ENCODE measurements around the gene PTPN4. TPM values are rescaled to one million over a fixed set of nuclear protein-coding genes. Genes with fewer than 3 reads are reported as not detected.

The PTPN4 gene
- total RNA-seq, 1 experiment from 2014 or later, result 44.5 TPM

DNA sequence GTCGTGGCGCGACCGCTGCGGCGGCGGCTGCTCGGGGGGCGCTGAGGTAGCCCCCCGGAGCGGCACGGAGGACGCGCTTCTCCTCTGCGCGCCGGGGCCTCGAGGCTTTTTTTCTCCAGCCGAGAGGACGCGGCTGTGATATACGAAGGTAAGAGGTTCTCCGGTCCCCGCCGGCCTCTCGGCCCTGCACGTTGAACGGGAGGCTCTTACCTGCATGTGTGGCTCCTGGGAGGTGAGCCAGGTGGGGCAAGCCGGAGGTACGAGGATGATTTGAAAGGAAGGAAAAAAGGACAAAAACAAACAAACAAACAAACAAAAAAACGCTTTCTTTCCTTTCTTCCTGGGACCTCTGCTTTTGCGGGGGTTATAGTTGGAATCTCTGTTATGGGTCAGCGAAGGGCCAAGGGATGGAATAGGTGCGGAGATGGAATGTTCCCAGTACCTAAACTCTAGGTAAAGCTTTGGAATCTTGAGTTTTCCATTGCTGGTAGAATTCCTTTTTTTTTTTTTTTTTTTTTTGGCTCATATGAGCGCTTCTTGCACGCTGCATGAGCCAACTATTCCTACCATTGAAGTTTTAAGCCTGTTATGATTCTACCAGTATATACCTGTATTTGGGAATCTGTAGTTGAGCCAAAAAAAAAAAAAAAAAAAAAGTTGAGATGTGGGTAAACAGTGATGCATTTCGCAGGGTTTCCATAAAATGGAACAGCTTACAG, 674 bp downstream of the PTPN4 start:
- intact Hi-C loops (cut with micrococcal nuclease), result loop anchor here (5.0 kb wide), 2 partner anchors 47 to 252 kb away; partner anchors contain the start of gene EPB41L5

DNA sequence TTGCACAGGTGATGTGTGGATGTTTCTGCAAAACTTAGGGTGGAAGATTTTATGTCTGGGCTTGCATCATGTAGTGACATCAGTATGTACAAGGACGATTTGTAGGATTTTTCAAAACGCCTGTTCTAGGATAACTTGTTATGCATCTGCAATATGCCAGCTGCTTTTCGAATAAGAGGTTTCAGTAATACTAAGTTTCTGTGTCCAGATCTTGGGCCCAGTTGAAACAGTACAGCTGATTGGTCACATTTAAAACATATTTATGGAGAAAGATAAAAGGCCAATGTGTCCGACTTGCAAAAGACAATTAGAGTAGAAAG, 1.2 kb downstream of the PTPN4 start:
- POLR2A ChIA-PET (ENCODE audit: unreplicated experiment), result interaction anchor here (0.6 kb wide), 1 partner anchor 58 kb away, joined by 6 read pairs; no protein-coding TSS in a partner anchor
- TSS peak; percentile 52 for BruUV-seq (replicated peaks)
- intact Hi-C loops (cut with micrococcal nuclease), result loop anchor here (5.0 kb wide), 2 partner anchors 46 to 251 kb away; partner anchors contain the start of gene EPB41L5
- Histone ChIP-seq H2AFZ (ENCODE audit: low read length) (no peak overlapping the region), H3K36me3 (ENCODE audit: low read depth, low read length) (no peaks in the 10 kb centered on the region), H4K20me1 (ENCODE audit: low read length) (peaks cover 47% of the 10 kb centered on the region), H3K79me2 (ENCODE audit: low read length) (peaks cover 60% of the 10 kb centered on the region), H3K27ac (ENCODE audit: low read length) (no peak overlapping the region; the same call in 1 of the 2 replicates), H3K27me3 (ENCODE audit: low read length) (no peaks in the 10 kb centered on the region), H3K9me2 (replicated peaks; ENCODE audit: low read length) (no peaks in the 10 kb centered on the region), H3F3A (ENCODE audit: low read length, unreplicated experiment) (no peaks in the 10 kb centered on the region), H3K9ac (ENCODE audit: low read length) (peak overlapping the region; percentile 92), H3K4me2 (ENCODE audit: low read length) (peak overlapping the region; percentile 95), H3K9me3 (ENCODE audit: low read length) (no peaks in the 10 kb centered on the region), H3K4me3 (ENCODE audit: low read length) (peak overlapping the region; percentile 97), H3K4me1 (ENCODE audit: insufficient read depth, low read length) (peaks cover 45% of the 10 kb centered on the region)
- TF ChIP-seq, protein P1, sequence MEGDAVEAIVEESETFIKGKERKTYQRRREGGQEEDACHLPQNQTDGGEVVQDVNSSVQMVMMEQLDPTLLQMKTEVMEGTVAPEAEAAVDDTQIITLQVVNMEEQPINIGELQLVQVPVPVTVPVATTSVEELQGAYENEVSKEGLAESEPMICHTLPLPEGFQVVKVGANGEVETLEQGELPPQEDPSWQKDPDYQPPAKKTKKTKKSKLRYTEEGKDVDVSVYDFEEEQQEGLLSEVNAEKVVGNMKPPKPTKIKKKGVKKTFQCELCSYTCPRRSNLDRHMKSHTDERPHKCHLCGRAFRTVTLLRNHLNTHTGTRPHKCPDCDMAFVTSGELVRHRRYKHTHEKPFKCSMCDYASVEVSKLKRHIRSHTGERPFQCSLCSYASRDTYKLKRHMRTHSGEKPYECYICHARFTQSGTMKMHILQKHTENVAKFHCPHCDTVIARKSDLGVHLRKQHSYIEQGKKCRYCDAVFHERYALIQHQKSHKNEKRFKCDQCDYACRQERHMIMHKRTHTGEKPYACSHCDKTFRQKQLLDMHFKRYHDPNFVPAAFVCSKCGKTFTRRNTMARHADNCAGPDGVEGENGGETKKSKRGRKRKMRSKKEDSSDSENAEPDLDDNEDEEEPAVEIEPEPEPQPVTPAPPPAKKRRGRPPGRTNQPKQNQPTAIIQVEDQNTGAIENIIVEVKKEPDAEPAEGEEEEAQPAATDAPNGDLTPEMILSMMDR (conservative IDR thresholded peaks at IDR 0.05; ENCODE audit: low read depth, low read length), result no peak
- no peak for TF ChIP-seq EZH2 (IDR thresholded peaks at IDR 0.05; ENCODE audit: low read length, unreplicated experiment)
- TF ChIP-seq EZH2phosphoT487 (IDR thresholded peaks at IDR 0.05; ENCODE audit: borderline replicate concordance, low read length), result no peak
- CTCF ChIA-PET, result interaction anchor here (0.7 kb wide), 1 partner anchor 40 kb away, joined by 3 read pairs; no protein-coding TSS in a partner anchor
- DNase-seq, result peak; percentile 42
- ATAC-seq, result no peak

More for the DNA sequence above, 674 bp downstream of the PTPN4 start:
- no peaks in the 10 kb centered on the region for H3K9me3 ChIP-seq (ENCODE audit: low read length)
- peaks cover 55% of the 10 kb centered on the region for H3K79me2 ChIP-seq (ENCODE audit: low read length)
- peaks cover 41% of the 10 kb centered on the region for H3K4me1 ChIP-seq (ENCODE audit: insufficient read depth, low read length)
- ATAC-seq, result peak; percentile 7
- BruUV-seq (replicated peaks), result no TSS peak
- peaks cover 44% of the 10 kb centered on the region for H4K20me1 ChIP-seq (ENCODE audit: low read length)
- no peak for TF ChIP-seq EZH2 (IDR thresholded peaks at IDR 0.05; ENCODE audit: low read length, unreplicated experiment)
- TF ChIP-seq, protein P1 (conservative IDR thresholded peaks at IDR 0.05; ENCODE audit: low read depth, low read length), result no peak
- no peak for TF ChIP-seq EZH2phosphoT487 (IDR thresholded peaks at IDR 0.05; ENCODE audit: borderline replicate concordance, low read length)
- no peaks in the 10 kb centered on the region for H3K27me3 ChIP-seq (ENCODE audit: low read length)
- DNase-seq, result peak; percentile 39
- POLR2A ChIA-PET (ENCODE audit: unreplicated experiment), result interaction anchor here (0.6 to 1.0 kb wide), 2 partner anchors 16 to 59 kb away, joined by 3 to 6 read pairs; no protein-coding TSS in a partner anchor
- peak overlapping the region; percentile 92 for H3K9ac ChIP-seq (ENCODE audit: low read length)
- H3F3A ChIP-seq (ENCODE audit: low read length, unreplicated experiment), result no peaks in the 10 kb centered on the region
- H3K36me3 ChIP-seq (ENCODE audit: low read depth, low read length), result no peaks in the 10 kb centered on the region
- CTCF ChIA-PET, result interaction anchor here (0.7 to 1.2 kb wide), 4 partner anchors 58 to 119 kb away, joined by 3 to 10 read pairs (median 4); no protein-coding TSS in a partner anchor
- no peaks in the 10 kb centered on the region for H3K9me2 ChIP-seq (replicated peaks; ENCODE audit: low read length)
- H3K27ac ChIP-seq (ENCODE audit: low read length), result peak overlapping the region; percentile 90
- peak overlapping the region; percentile 97 for H3K4me3 ChIP-seq (ENCODE audit: low read length)
- peak overlapping the region; percentile 95 for H3K4me2 ChIP-seq (ENCODE audit: low read length)
- peak overlapping the region; percentile 73 for H2AFZ ChIP-seq (ENCODE audit: low read length)
